Stimulated activated CD4-positive, alpha-beta T cell treated with anti-CD3 and anti-CD28 coated beads, Interleukin-1b, Interleukin-23, amount 100 ng/mL, for 4 hours (primary cell): ENCODE measurements around the gene BMF.

Experiments
- DNase-seq, 2 donors: peaks; one replicate each; pipeline ENCODE4 v3.0.0-alpha.2; 2020; ENCODE audit warnings: low read depth in 2 of 2

Gene BMF

DNA sequence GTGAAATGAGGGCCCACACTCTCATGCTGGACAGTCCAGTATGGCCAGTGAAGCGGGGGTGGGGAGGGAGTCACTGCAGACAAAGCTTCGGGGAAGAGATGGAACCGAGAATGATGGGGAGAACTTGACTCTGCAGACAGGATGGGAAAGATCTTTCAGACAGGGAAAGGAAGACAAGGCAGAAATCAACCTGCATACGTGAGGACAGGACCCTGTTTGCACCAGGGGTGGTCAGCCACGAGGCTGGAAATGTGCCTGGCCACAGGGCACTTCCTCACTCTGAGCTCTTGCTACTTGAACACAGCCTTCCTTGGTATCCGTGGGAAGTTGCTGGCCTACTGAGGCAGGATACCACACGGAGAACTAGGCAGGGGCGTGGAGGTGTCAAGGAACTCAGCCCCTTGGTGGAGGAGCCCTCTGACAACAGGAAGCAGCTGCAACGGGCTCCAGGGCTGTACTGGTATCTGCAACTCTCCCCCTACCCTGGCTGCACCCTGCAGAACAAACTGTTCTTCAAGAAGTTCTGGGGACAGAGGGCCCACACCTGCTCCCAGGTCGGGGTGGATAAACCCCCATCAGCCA is 60.4 kb downstream of the BMF start:
- DNase-seq, result no peak

GRCh38 chr15:40047415-40048210 is 61.1 kb downstream of the BMF start:
- DNase-seq, result peak; percentile 40 to 43

GRCh38 chr15:40046721-40047414 is 61.8 kb downstream of the BMF start:
- no peak for DNase-seq

- no peak for DNase-seq
These were observed 63.0 kb downstream of the BMF start for GRCh38 chr15:40045572-40046217.

GRCh38 chr15:40044717-40045571 is 63.7 kb downstream of the BMF start:
- peak; percentile 79 to 83 for DNase-seq

DNA sequence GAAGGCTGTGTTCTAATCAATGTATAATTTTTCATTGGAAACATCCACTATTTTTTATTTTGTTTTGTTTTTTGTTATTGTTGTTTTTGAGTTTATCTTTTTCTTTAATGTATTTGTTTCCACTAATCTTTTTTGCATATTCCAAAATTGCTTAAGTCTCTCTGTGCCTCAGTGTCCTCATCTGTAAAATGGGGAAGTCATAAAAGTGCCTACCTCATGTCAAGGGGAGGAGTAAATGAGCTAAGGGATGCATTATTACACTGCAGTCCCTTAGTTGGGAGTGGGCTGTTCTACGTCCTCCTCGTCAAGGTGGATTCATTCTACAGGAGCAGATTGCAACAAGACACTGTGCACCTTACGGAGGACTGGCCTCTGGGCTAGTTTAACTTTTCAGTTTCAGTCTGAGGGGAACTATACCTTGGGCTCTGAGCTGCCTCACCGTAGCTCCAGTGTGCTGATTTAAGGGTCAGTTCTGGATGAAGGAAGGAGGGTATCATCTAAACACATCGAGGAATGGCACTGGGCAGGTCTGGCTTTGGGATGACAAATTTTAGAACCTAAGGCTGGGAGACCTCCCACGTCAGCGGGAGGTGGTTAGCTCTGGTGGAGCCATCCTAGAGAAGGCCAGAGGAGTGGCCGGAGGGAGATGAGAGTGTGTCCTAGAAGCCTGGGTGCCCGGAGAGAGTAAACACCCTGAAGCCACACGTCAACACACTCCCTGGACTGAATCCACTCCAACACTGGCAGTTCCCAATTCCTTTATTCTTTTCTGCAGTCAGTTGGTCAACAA is 64.6 kb downstream of the BMF start:
- no peak for DNase-seq

- no peak for DNase-seq
These were observed 65.8 kb downstream of the BMF start for GRCh38 chr15:40042791-40043320.

DNA sequence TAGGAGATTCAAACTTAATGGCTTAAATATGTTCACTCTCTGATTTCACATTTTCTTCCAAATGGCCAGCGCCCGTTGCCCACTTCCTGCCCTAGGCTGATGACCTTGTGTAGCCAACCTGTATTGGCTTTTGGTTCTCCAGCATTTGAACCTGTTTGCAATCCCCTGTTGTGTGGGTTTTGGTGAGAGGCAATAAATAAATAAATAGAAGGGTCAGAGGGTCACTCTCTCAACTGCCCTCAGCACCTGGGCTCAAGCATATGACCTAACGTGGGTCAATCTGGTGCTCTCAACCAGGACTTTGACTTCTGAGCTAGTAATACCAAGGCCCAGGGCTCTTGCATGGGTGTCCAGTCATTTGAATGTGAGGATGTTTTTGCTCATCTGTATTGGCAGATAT is 67.9 kb downstream of the BMF start:
- no peak for DNase-seq

DNA sequence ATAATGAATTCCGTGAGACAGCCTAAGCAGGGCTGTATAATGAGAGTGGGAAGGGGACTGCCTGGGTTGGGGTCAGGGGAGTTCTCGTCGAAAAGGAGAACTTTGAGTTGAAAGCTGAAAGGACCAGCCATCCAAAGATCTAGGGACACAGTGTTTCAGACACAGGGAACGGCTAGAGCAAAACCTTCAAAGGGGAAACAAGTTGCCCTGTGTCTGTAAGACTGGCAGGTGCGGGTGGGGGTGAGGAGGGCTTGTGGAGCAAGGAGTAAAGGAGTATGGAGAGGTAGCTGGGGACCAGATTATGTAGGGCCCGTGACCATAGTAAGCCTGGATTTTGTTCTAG is 68.4 kb downstream of the BMF start:
- DNase-seq, result no peak

GRCh38 chr15:40038638-40039543 is 69.8 kb downstream of the BMF start, which contains the start of gene SRP14:
SRP14 (minus strand) TSS chr15:40039181; CDS start chr15:40039116, 65 bp downstream.
- DNase-seq, result peak; percentile 85 to 92

- no peak for DNase-seq
These were observed 70.4 kb downstream of the BMF start for GRCh38 chr15:40038275-40038637.
